Loucy (cell line): ENCODE measurements around the gene MRTFA.

Experiments
- H2AFZ ChIP-seq: fragments of 200-600 bp; sonication (generic); 2 replicates; pipeline ENCODE4 v1.6.0; 2016; ENCODE audit warnings: antibody characterized with exemption, mild to moderate bottlenecking, low read length, moderate library complexity
- H3F3A ChIP-seq: fragments of 200-600 bp; 2 replicates; pipeline ENCODE4 v1.6.0; 2016; ENCODE audit warnings: antibody characterized with exemption, low read depth, mild to moderate bottlenecking
- H3K27me3 ChIP-seq: fragments of 200-600 bp; sonication (generic); 2 replicates; pipeline ENCODE4 v1.6.1; 2014; ENCODE audit warnings: low read length, mild to moderate bottlenecking; ENCODE audit not compliant: insufficient read depth, poor library complexity, severe bottlenecking
- H3K36me3 ChIP-seq: fragments of 200-600 bp; sonication (generic); 2 replicates; pipeline ENCODE4 v1.6.1; 2016; ENCODE audit warnings: low read length; ENCODE audit not compliant: insufficient read depth
- H3K4me1 ChIP-seq: fragments of 200-600 bp; sonication (generic); 2 replicates; pipeline ENCODE4 v1.5.1; 2014; ENCODE audit warnings: low read length, mild to moderate bottlenecking; ENCODE audit not compliant: insufficient read depth, poor library complexity, severe bottlenecking
- H3K4me2 ChIP-seq: fragments of 200-600 bp; sonication (generic); 2 replicates; pipeline ENCODE4 v1.6.0; 2014; ENCODE audit warnings: antibody characterized with exemption, low read length, low read depth, mild to moderate bottlenecking; ENCODE audit not compliant: poor library complexity, severe bottlenecking
- H3K4me3 ChIP-seq: fragments of 200-600 bp; sonication (generic); 2 replicates; pipeline ENCODE4 v1.5.1; 2014; ENCODE audit warnings: low read length, mild to moderate bottlenecking, mixed read lengths; ENCODE audit not compliant: poor library complexity, severe bottlenecking
- H3K79me2 ChIP-seq: fragments of 200-600 bp; sonication (generic); 2 replicates; pipeline ENCODE4 v1.6.1; 2014; ENCODE audit warnings: low read length; ENCODE audit not compliant: insufficient read depth
- H3K9ac ChIP-seq: fragments of 200-600 bp; sonication (generic); 2 replicates; pipeline ENCODE4 v1.6.0; 2014; ENCODE audit warnings: mild to moderate bottlenecking, low read depth, low read length, moderate library complexity; ENCODE audit not compliant: poor library complexity, severe bottlenecking
- H3K9me2 ChIP-seq: fragments of 200-600 bp; sonication (generic); replicated peaks from 2 replicates; pipeline ENCODE4 v1.6.1; 2016; ENCODE audit warnings: low read depth, low read length, mixed read lengths
- H3K9me3 ChIP-seq: fragments of 200-600 bp; sonication (generic); 2 replicates; pipeline ENCODE4 v1.6.1; 2014; ENCODE audit warnings: mild to moderate bottlenecking, antibody characterized with exemption, low read length, low read depth; ENCODE audit not compliant: insufficient read depth
- H4K20me1 ChIP-seq: fragments of 200-600 bp; sonication (generic); 2 replicates; pipeline ENCODE4 v1.6.0; 2014; ENCODE audit warnings: antibody characterized with exemption, low read length, mild to moderate bottlenecking; ENCODE audit not compliant: insufficient read depth, poor library complexity, severe bottlenecking
- CTCF ChIP-seq: fragments of 200-600 bp; sonication (generic); conservative IDR thresholded peaks from 2 replicates; pipeline ENCODE4 v1.5.1; 2014; ENCODE audit warnings: mild to moderate bottlenecking, antibody characterized with exemption, low read length
- EZH2phosphoT487 ChIP-seq: fragments of 200-600 bp; IDR thresholded peaks from 2 replicates; pipeline ENCODE4 v1.6.1; 2018; ENCODE audit warnings: antibody characterized with exemption, mild to moderate bottlenecking, moderate library complexity, borderline replicate concordance

Gene MRTFA

GRCh38 chr22:40484906-40485669 lies 151.4 kb downstream of the MRTFA start:
- Histone ChIP-seq H3K79me2 (peaks cover 8% of the 10 kb centered on the region; the same call in 1 of the 2 replicates), H3K27me3 (no peaks in the 10 kb centered on the region), H4K20me1 (no peaks in the 10 kb centered on the region), H3K9me3 (no peaks in the 10 kb centered on the region), H2AFZ (no peak overlapping the region), H3K4me2 (no peak overlapping the region), H3K4me3 (no peak overlapping the region), H3K4me1 (no peaks in the 10 kb centered on the region), H3K9me2 (no peaks in the 10 kb centered on the region), H3K36me3 (0 out of 2 replicates have a peak, but pooled peaks cover 3% of the 10 kb centered on the region), H3K9ac (no peak overlapping the region), H3F3A (no peaks in the 10 kb centered on the region)
- TF ChIP-seq EZH2phosphoT487, result no peak

GRCh38 chr22:40482886-40483285 lies 153.6 kb downstream of the MRTFA start:
- Histone ChIP-seq H3K27me3 (no peaks in the 10 kb centered on the region), H3K9me2 (no peaks in the 10 kb centered on the region), H3K36me3 (0 out of 2 replicates have a peak, but pooled peaks cover 3% of the 10 kb centered on the region), H3K9ac (no peak overlapping the region), H4K20me1 (no peaks in the 10 kb centered on the region), H3K4me1 (peaks cover 3% of the 10 kb centered on the region), H3K9me3 (no peaks in the 10 kb centered on the region), H2AFZ (no peak overlapping the region), H3K79me2 (peaks cover 15% of the 10 kb centered on the region; the same call in 1 of the 2 replicates), H3K4me3 (no peak overlapping the region), H3K4me2 (no peak overlapping the region), H3F3A (no peaks in the 10 kb centered on the region)
- no peak for TF ChIP-seq EZH2phosphoT487

GRCh38 chr22:40482391-40482790 lies 154.1 kb downstream of the MRTFA start:
- no peak overlapping the region for H2AFZ ChIP-seq
- TF ChIP-seq CTCF, result no peak
- no peak for TF ChIP-seq EZH2phosphoT487
- no peaks in the 10 kb centered on the region for H3F3A ChIP-seq
- H3K79me2 ChIP-seq, result peaks cover 15% of the 10 kb centered on the region; the same call in 1 of the 2 replicates
- H3K4me2 ChIP-seq, result no peak overlapping the region
- H3K9me3 ChIP-seq, result no peaks in the 10 kb centered on the region
- 0 out of 2 replicates have a peak, but pooled peaks cover 3% of the 10 kb centered on the region for H3K36me3 ChIP-seq
- H3K4me1 ChIP-seq, result peaks cover 5% of the 10 kb centered on the region
- H3K9me2 ChIP-seq, result no peaks in the 10 kb centered on the region
- no peaks in the 10 kb centered on the region for H4K20me1 ChIP-seq
- no peaks in the 10 kb centered on the region for H3K27me3 ChIP-seq
- no peak overlapping the region for H3K4me3 ChIP-seq
- H3K9ac ChIP-seq, result no peak overlapping the region

- no peak overlapping the region for H3K9ac ChIP-seq
- H3K79me2 ChIP-seq, result peaks cover 20% of the 10 kb centered on the region; the same call in 1 of the 2 replicates
- H3K36me3 ChIP-seq, result 0 out of 2 replicates have a peak, but pooled peaks cover 3% of the 10 kb centered on the region
- H3F3A ChIP-seq, result no peaks in the 10 kb centered on the region
- H3K27me3 ChIP-seq, result no peaks in the 10 kb centered on the region
- peaks cover 5% of the 10 kb centered on the region for H3K4me1 ChIP-seq
- H4K20me1 ChIP-seq, result no peaks in the 10 kb centered on the region
- H3K9me3 ChIP-seq, result no peaks in the 10 kb centered on the region
- no peaks in the 10 kb centered on the region for H3K9me2 ChIP-seq
- no peak overlapping the region for H3K4me3 ChIP-seq
- no peak overlapping the region for H2AFZ ChIP-seq
- H3K4me2 ChIP-seq, result no peak overlapping the region
- no peak for TF ChIP-seq EZH2phosphoT487
- TF ChIP-seq CTCF, result no peak
Observed at GRCh38 chr22:40480996-40481395, 155.5 kb downstream of the MRTFA start.
